Transverse colon (tissue), 4 donors: Measurements from ENCODE around the gene JADE2. TPM values are rescaled to one million over a fixed set of nuclear protein-coding genes. Genes with fewer than 3 reads are reported as not detected.

Source experiments
- DNase-seq: peaks from one replicate; pipeline ENCODE4 v3.0.0-alpha.2; 2019
- H3K27ac ChIP-seq, 4 donors: fragments of 200-600 bp; sonication (generic); 2 replicates each; pipeline ENCODE4 v1.5.1; 2016 to 2018; ENCODE audit warnings: inconsistent platforms in 4 of 4
- H3K27me3 ChIP-seq: fragments of 200-600 bp; sonication (generic); 2 replicates; pipeline ENCODE4 v1.5.1; 2017; ENCODE audit warnings: inconsistent platforms
- H3K36me3 ChIP-seq, 4 donors: fragments of 200-600 bp; sonication (generic); 2 replicates each; pipeline ENCODE4 v1.5.1; 2017 to 2019; ENCODE audit warnings: inconsistent platforms in 4 of 4
- H3K4me1 ChIP-seq, 4 donors: fragments of 200-600 bp; sonication (generic); 2 replicates each; pipeline ENCODE4 v1.5.1; 2017 to 2020; ENCODE audit warnings: inconsistent platforms in 4 of 4
- H3K4me3 ChIP-seq, 4 donors: fragments of 200-600 bp; sonication (generic); 1 replicate in 1 of 4; 2 replicates in 3 of 4; pipeline versions ENCODE4 v1.5.1 to v1.6.1; 2017 to 2019; ENCODE audit warnings: inconsistent platforms in 4 of 4
- H3K9me3 ChIP-seq, 2 donors: fragments of 200-600 bp; sonication (generic); 2 replicates each; pipeline ENCODE4 v1.5.1; 2017 to 2019; ENCODE audit warnings: inconsistent platforms in 2 of 2
- CTCF ChIP-seq, 5 experiments: fragments of 200-600 bp in 3 of 5; fragments of 450-650 bp in 2 of 5; sonication (generic) in 3 of 5; IDR thresholded peaks; 1 replicate in 2 of 5; 2 replicates in 3 of 5; pipeline ENCODE4 v1.5.1; 2016 to 2017; ENCODE audit warnings: antibody characterized with exemption in 5 of 5, inconsistent platforms in 3 of 5, mild to moderate bottlenecking in 2 of 5, moderate library complexity in 1 of 5
- EP300 ChIP-seq: sonication (generic); formaldehyde crosslinking; IDR thresholded peaks from one replicate; pipeline ENCODE4 v1.6.1; 2017; ENCODE audit warnings: antibody characterized with exemption, low read depth
- POLR2A ChIP-seq: fragments of 450-650 bp; IDR thresholded peaks from one replicate; pipeline ENCODE4 v1.6.1; 2016; ENCODE audit warnings: antibody characterized with exemption, mild to moderate bottlenecking, moderate library complexity
- POLR2AphosphoS5 ChIP-seq, 3 donors: sonication (generic); formaldehyde crosslinking; IDR thresholded peaks; one replicate each; pipeline ENCODE4 v1.6.1; 2016; ENCODE audit warnings: antibody characterized with exemption in 3 of 3
- WGBS, 2 donors: methylation state at CpG; one replicate each; pipeline ENCODE4 v1.1.5; 2018; ENCODE audit warnings: low coverage in 1 of 2; 5-methylcytosine and 5-hydroxymethylcytosine counted together
- in situ Hi-C, 4 donors: fragments of 200-750 bp; cut with MboI; loops; one replicate each; pipeline versions ENCODE4 v1.15.0 to v1.15.1; 2017; ENCODE audit warnings: low sequenced_read_pairs in 3 of 4, low pct_ligation_motif_present in 1 of 4, low pct_unique_long_range_greater_than_20kb in 1 of 4
- intact Hi-C: fragments of 100-400 bp; cut with DNase I; formaldehyde crosslinking; loops from one replicate; pipeline ENCODE4 v1.15.1; 2023; ENCODE audit warnings: low total_unique reads
- total RNA-seq, 4 donors: library from RNA; depleted of rRNA; stranded (reverse); fragments of >200 nt; gene quantifications; one replicate each; pipeline ENCODE4 v1.1.0, GENCODE V29; 2016

The JADE2 gene
- total RNA-seq, 4 donors from 2014 or later: 36.6 to 50.1 (median 41.4) TPM

GRCh38 chr5:134503937-134504437, 21.5 kb upstream of the JADE2 start:
- no peaks in the 10 kb centered on the region for H3K36me3 ChIP-seq
- H3K27me3 ChIP-seq: no peaks in the 10 kb centered on the region
- intact Hi-C loops: no loop called here
- no peaks in the 10 kb centered on the region for H3K9me3 ChIP-seq
- in situ Hi-C loops: loop anchor here in 2 of 4 donors (25.0 kb wide), 1 partner anchor 92 kb away; the partner anchor contains the start of gene CDKN2AIPNL (in 2 of the 2)
- peaks cover 14 to 50% (median 37%) of the 10 kb centered on the region in 4 donors for H3K4me1 ChIP-seq
- no peak for DNase-seq
- peak overlapping the region; percentile 77 to 88 (median 84) for H3K27ac ChIP-seq
- no peak overlapping the region for H3K4me3 ChIP-seq
- WGBS, 2 donors: 55 to 60% methylated on average over 1 to 3 of the region's 3 CpGs
- TF ChIP-seq POLR2AphosphoS5 (IDR thresholded peaks at IDR 0.05): no peak
- no peak for TF ChIP-seq EP300
- no peak for TF ChIP-seq CTCF (IDR thresholded peaks at IDR 0.05)

- Histone ChIP-seq H3K4me3 (no peak overlapping the region), H3K4me1 (peaks cover 14 to 57% (median 41%) of the 10 kb centered on the region in 4 donors), H3K27me3 (no peaks in the 10 kb centered on the region), H3K9me3 (no peaks in the 10 kb centered on the region), H3K36me3 (no peaks in the 10 kb centered on the region), H3K27ac (peak overlapping the region in 3 of 4 donors; percentile 87 to 88 (median 88))
- intact Hi-C loops: no loop called here
- WGBS, 2 donors: 92% methylated on average over 12 of the region's 12 CpGs; no CpG with 5 or more reads in 1 of the 2 donors
- peak; percentile 6 for DNase-seq
- in situ Hi-C loops: loop anchor here in 2 of 4 donors (25.0 kb wide), 1 partner anchor 92 kb away; the partner anchor contains the start of gene CDKN2AIPNL (in 2 of the 2)
- TF ChIP-seq CTCF (IDR thresholded peaks at IDR 0.05) (no peak), POLR2AphosphoS5 (IDR thresholded peaks at IDR 0.05) (no peak), EP300 (no peak), POLR2A (no peak)
Measured at GRCh38 chr5:134504629-134505300, 20.7 kb upstream of the JADE2 start.

GRCh38 chr5:134506054-134507039, 19.1 kb upstream of the JADE2 start:
- TF ChIP-seq POLR2AphosphoS5 (IDR thresholded peaks at IDR 0.05): peak; percentile 80 to 91 (median 91)
- peak; percentile 99 for TF ChIP-seq EP300
- TF ChIP-seq POLR2A: peak; percentile 96
- TF ChIP-seq CTCF (IDR thresholded peaks at IDR 0.05): no peak
- peaks cover 16 to 69% (median 50%) of the 10 kb centered on the region in 4 donors for H3K4me1 ChIP-seq
- peak overlapping the region; percentile 85 to 89 (median 88) for H3K27ac ChIP-seq
- H3K36me3 ChIP-seq: no peaks in the 10 kb centered on the region
- no peaks in the 10 kb centered on the region for H3K27me3 ChIP-seq
- WGBS, 2 donors: 34% methylated on average over 8 of the region's 10 CpGs; no CpG with 5 or more reads in 1 of the 2 donors
- no peaks in the 10 kb centered on the region for H3K9me3 ChIP-seq
- intact Hi-C loops (no loop called here), in situ Hi-C loops (loop anchor here in 2 of 4 donors (25.0 kb wide), 1 partner anchor 94 kb away; the partner anchor contains the start of gene CDKN2AIPNL (in 2 of the 2))
- DNase-seq: peak; percentile 95
- H3K4me3 ChIP-seq: peak overlapping the region; percentile 17 to 60 (median 44)
